Motor neuron (in vitro differentiated cells): ENCODE data around the gene SEZ6L2. TPM values are rescaled to one million over a fixed set of nuclear protein-coding genes. Genes with fewer than 3 reads are reported as not detected.

Experiments
- ATAC-seq, 8 experiments: fragments of 200-7000 bp; cut with Tn5 transposase; replicated peaks in 6 of 8; 2 replicates each; pipeline ENCODE4 v1.8.0; 2021; ENCODE audit warnings: mild to moderate bottlenecking in 8 of 8, moderate library complexity in 8 of 8
- H3K27ac ChIP-seq, 2 donors: fragments of 250-450 bp; sonication (Bioruptor Pico); 2 replicates each; pipeline ENCODE4 v1.9.0; 2021; ENCODE audit warnings: antibody characterized with exemption in 2 of 2, mild to moderate bottlenecking in 2 of 2, moderate library complexity in 1 of 2
- H3K4me1 ChIP-seq, 2 donors: fragments of 250-450 bp; sonication (Bioruptor Pico); replicated peaks in 1 of 2; 2 replicates each; pipeline ENCODE4 v1.6.1; 2021; ENCODE audit warnings: antibody characterized with exemption in 2 of 2, mild to moderate bottlenecking in 2 of 2, moderate library complexity in 1 of 2
- H3K4me3 ChIP-seq, 5 donors: fragments of 250-450 bp; sonication (Bioruptor Pico); 2 replicates each; pipeline ENCODE4 v1.9.0; 2021; ENCODE audit warnings: antibody characterized with exemption in 5 of 5, mild to moderate bottlenecking in 5 of 5, moderate library complexity in 4 of 5
- WGBS, 10 experiments: fragments of 450-650 bp; shearing (Covaris generic); methylation state at CpG; one replicate each; pipeline ENCODE4 v1.0.0; 2022; 5-methylcytosine and 5-hydroxymethylcytosine counted together
- in situ Hi-C, 9 experiments: fragments of 400-800 bp; cut with MboI; loops; one replicate each; pipeline ENCODE4 v1.15.0; 2021; ENCODE audit warnings: low sequenced_read_pairs in 9 of 9, low pct_unique_long_range_greater_than_20kb in 2 of 9; ENCODE audit not compliant: unreplicated experiment in 9 of 9
- total RNA-seq, 8 experiments: library from RNA; unstranded; fragments of 300-600 nt; gene quantifications; 2 replicates each; pipeline versions ENCODE4 v1.2.3 to v1.2.4, GENCODE V29; 2022

SEZ6L2 gene
- total RNA-seq, 8 experiments from 2014 or later = 20.4 to 95.6 (median 70.1) TPM

GRCh38 chr16:29906520-29907244, 7.3 kb upstream of the SEZ6L2 start:
- peak in 2 of 8 experiments; percentile 7 to 21 for ATAC-seq
- WGBS, 10 experiments = 73 to 100% (median 85%) methylated on average over 1 to 18 of the region's 23 CpGs; no CpG with 5 or more reads in 4 of the 10 experiments
- H3K27ac ChIP-seq = no peak overlapping the region

DNA sequence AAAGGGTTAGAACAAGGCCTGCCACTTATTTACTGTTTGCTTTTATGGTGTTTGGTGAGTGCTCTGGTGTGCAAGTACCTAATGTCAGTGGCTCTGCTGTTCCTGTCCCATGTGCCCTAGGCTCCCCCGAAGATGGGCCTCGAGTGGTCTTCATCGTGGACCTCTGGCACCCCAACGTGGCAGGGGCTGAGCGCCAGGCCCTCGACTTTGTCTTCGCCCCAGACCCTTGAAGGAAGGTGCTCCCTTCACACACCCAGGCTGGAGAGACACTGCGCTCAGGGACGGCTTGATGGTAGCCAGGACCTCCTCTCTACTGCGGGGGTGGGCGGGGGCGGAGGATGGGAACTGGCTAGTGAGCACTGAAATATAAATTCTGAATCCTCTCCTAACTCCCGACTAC, 6.3 kb upstream of the SEZ6L2 start:
- in situ Hi-C loops = loop anchor here in 1 of 9 experiments (25.0 kb wide), 1 partner anchor 93 kb away; the partner anchor contains the start of genes MAZ, MVP, PAGR1 and PRRT2
- no peak overlapping the region for H3K4me3 ChIP-seq
- H3K4me1 ChIP-seq = peaks cover 5 to 11% of the 10 kb centered on the region in 2 donors
- H3K27ac ChIP-seq = no peak overlapping the region
- WGBS, 10 experiments = 40 to 93% (median 88%) methylated on average over 1 to 9 of the region's 13 CpGs; no CpG with 5 or more reads in 4 of the 10 experiments
- ATAC-seq = no peak

More at GRCh38 chr16:29906520-29907244, 7.3 kb upstream of the SEZ6L2 start:
- H3K4me1 ChIP-seq = peaks cover 2 to 9% of the 10 kb centered on the region in 2 donors
- in situ Hi-C loops = loop anchor here in 1 of 9 experiments (25.0 kb wide), 1 partner anchor 94 kb away; the partner anchor contains the start of genes MAZ, MVP, PAGR1 and PRRT2
- no peak overlapping the region for H3K4me3 ChIP-seq

DNA sequence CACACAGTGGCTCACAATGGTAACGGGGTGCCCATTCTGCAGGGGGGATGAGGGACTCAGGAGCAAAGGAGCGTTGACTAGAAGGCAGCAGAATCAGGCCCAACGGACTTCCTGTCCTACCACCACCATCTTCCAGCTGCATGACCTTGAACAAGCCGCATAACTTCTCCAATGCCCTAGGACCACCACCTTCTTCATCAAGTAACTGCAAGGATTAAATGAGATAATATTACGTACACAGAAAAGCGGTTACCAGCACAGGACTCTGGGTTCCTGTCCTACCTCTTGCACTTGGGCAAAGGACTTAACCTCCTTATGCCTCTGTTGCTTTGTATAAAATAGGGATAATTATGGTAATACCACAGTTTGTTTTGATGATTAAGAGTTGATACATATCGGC, 5.6 kb upstream of the SEZ6L2 start:
- in situ Hi-C loops = loop anchor here in 1 of 9 experiments (25.0 kb wide), 1 partner anchor 93 kb away; the partner anchor contains the start of genes MAZ, MVP, PAGR1 and PRRT2
- 85 to 100% (median 100%) methylated on average over 1 to 7 of the region's 7 CpGs; no CpG with 5 or more reads in 4 of the 10 experiments for WGBS, 10 experiments
- no peak for ATAC-seq
- no peak overlapping the region for H3K4me3 ChIP-seq
- peaks cover 5 to 11% of the 10 kb centered on the region in 2 donors for H3K4me1 ChIP-seq
- H3K27ac ChIP-seq = no peak overlapping the region

- H3K4me1 ChIP-seq = peaks cover 6 to 11% of the 10 kb centered on the region in 2 donors
- no peak for ATAC-seq
- no peak overlapping the region for H3K4me3 ChIP-seq
- WGBS, 10 experiments = 28 to 100% (median 77%) methylated on average over 1 to 4 of the region's 4 CpGs
- in situ Hi-C loops = loop anchor here in 1 of 9 experiments (25.0 kb wide), 1 partner anchor 91 kb away; the partner anchor contains the start of genes MAZ, MVP, PAGR1 and PRRT2
- no peak overlapping the region for H3K27ac ChIP-seq
These were observed 4.2 kb upstream of the SEZ6L2 start for GRCh38 chr16:29903590-29903989.

GRCh38 chr16:29901607-29901945, 2.2 kb upstream of the SEZ6L2 start:
- H3K27ac ChIP-seq = peak overlapping the region; percentile 86 to 88
- in situ Hi-C loops = loop anchor here in 1 of 9 experiments (25.0 kb wide), 1 partner anchor 89 kb away; the partner anchor contains the start of genes MAZ, MVP, PAGR1 and PRRT2

GRCh38 chr16:29900888-29901606, 1.7 kb upstream of the SEZ6L2 start:
- ATAC-seq = peak in 2 of 8 experiments; percentile 1
- Histone ChIP-seq H3K27ac (peak overlapping the region; percentile 86 to 88), H3K4me3 (peak overlapping the region; percentile 39 to 65 (median 46)), H3K4me1 (peaks cover 22 to 23% of the 10 kb centered on the region in 2 donors)
- in situ Hi-C loops = loop anchor here in 1 of 9 experiments (25.0 kb wide), 1 partner anchor 89 kb away; the partner anchor contains the start of genes MAZ, MVP, PAGR1 and PRRT2
- 5 to 19% (median 10%) methylated on average over 3 to 5 of the region's 31 CpGs; no CpG with 5 or more reads in 6 of the 10 experiments for WGBS, 10 experiments

More at GRCh38 chr16:29901607-29901945, 2.2 kb upstream of the SEZ6L2 start:
- ATAC-seq = no peak
- peak overlapping the region; percentile 39 to 65 (median 46) for H3K4me3 ChIP-seq
- peaks cover 22 to 23% of the 10 kb centered on the region in 2 donors for H3K4me1 ChIP-seq
- WGBS, 10 experiments = 100% methylated on average over 1 of the region's 19 CpGs; no CpG with 5 or more reads in 9 of the 10 experiments

- peak within 1 kb of the TSS; percentile 86 to 88 for H3K27ac ChIP-seq
- in situ Hi-C loops = loop anchor here in 1 of 9 experiments (25.0 kb wide), 1 partner anchor 88 kb away; the partner anchor contains the start of genes MAZ, MVP, PAGR1 and PRRT2
- 0 to 20% (median 4%) methylated on average over 3 to 8 of the region's 67 CpGs; no CpG with 5 or more reads in 7 of the 10 experiments for WGBS, 10 experiments
These were observed 945 bp upstream of the SEZ6L2 start, which contains the start of gene ASPHD1 for GRCh38 chr16:29900102-29900887. ASPHD1 (plus strand) TSS chr16:29900488; CDS start chr16:29900972, 484 bp downstream.

GRCh38 chr16:29898804-29899515, 390 bp downstream of the SEZ6L2 start:
- in situ Hi-C loops = no loop called here
- H3K4me1 ChIP-seq = peaks cover 22 to 23% of the 10 kb centered on the region in 2 donors
- peak overlapping the region; percentile 39 to 65 (median 46) for H3K4me3 ChIP-seq
- WGBS, 10 experiments = 0 to 8% (median 0%) methylated on average over 2 to 7 of the region's 25 CpGs; no CpG with 5 or more reads in 1 of the 10 experiments
- peak overlapping the region; percentile 86 to 88 for H3K27ac ChIP-seq
- ATAC-seq = peak; percentile 10 to 62 (median 56)

More at GRCh38 chr16:29900102-29900887, 945 bp upstream of the SEZ6L2 start, which contains the start of gene ASPHD1:
- Histone ChIP-seq H3K4me3 (peak within 1 kb of the TSS; percentile 39 to 65 (median 46)), H3K4me1 (peaks cover 22 to 23% of the 10 kb centered on the region in 2 donors)
- ATAC-seq = peak; percentile 73 to 84 (median 82)

DNA sequence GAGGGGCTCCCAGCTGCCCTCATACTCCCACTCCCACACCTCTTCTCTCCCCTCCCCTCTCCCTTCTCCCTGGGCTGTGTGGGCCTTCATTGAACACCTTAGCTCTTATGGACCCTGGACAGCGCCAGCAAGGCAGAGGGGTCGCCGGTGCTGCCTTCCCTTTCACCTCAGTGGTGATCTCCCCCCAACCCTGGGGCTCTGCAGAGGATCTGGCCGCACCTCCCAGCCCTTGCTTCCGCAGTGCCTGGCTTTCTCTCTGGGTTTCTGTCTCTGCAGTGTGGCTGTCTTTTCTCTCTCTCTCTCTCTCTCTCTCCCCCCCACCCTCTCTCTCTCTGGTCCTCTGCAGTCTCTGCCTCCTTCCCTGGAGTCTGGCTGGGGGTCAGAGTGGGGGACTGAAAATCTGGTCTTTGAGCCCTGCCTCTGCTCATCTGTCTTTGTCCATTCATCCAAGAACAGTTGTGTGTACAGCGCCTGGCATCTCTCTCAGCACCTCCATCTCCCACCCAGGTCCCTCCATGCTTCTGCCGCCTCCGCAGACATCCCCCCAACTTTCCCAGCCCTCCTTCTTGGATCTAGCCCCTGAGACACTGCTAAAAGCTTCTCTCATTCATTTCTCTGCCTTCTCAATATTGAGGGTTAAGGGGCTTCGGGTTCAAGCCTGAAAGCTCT, 1.1 kb downstream of the SEZ6L2 start:
- 0 to 20% (median 8%) methylated on average over 1 to 3 of the region's 9 CpGs; no CpG with 5 or more reads in 3 of the 10 experiments for WGBS, 10 experiments
- in situ Hi-C loops = no loop called here
- Histone ChIP-seq H3K27ac (peak overlapping the region; percentile 86 to 88), H3K4me1 (peaks cover 22 to 23% of the 10 kb centered on the region in 2 donors), H3K4me3 (peak overlapping the region; percentile 39 to 65 (median 46))
- ATAC-seq = no peak

GRCh38 chr16:29897333-29897732, 2.0 kb downstream of the SEZ6L2 start:
- 0 to 64% (median 36%) methylated on average over 1 to 4 of the region's 4 CpGs for WGBS, 10 experiments
- in situ Hi-C loops = no loop called here
- Histone ChIP-seq H3K27ac (peak overlapping the region in 1 of 2 donors; percentile 7), H3K4me3 (peak overlapping the region in 4 of 5 donors; percentile 39 to 65 (median 52)), H3K4me1 (peaks cover 22 to 24% of the 10 kb centered on the region in 2 donors)
- no peak for ATAC-seq

- no peak for ATAC-seq
- 40% methylated on average over 1 of the region's 15 CpGs; no CpG with 5 or more reads in 9 of the 10 experiments for WGBS, 10 experiments
- Histone ChIP-seq H3K4me1 (peaks cover 21 to 28% of the 10 kb centered on the region in 2 donors), H3K4me3 (peak overlapping the region in 2 of 5 donors; percentile 4 to 65), H3K27ac (no peak overlapping the region)
- in situ Hi-C loops = no loop called here
These were observed 2.5 kb downstream of the SEZ6L2 start for GRCh38 chr16:29896841-29897240.
